PFSK-1 (cell line): ENCODE measurements around the gene PLEKHN1.

Experiments
- FOXP2 ChIP-seq: optimal IDR thresholded peaks from 2 replicates; pipeline ENCODE3; 2011; ENCODE audit warnings: borderline replicate concordance, control low read depth, inconsistent platforms; ENCODE audit not compliant: insufficient read depth; ENCODE audit errors: extremely low read length, extremely low read depth
- POLR2AphosphoS5 ChIP-seq: IDR thresholded peaks from 2 replicates; pipeline ENCODE4 v1.6.1; 2012; ENCODE audit warnings: low read depth, mild to moderate bottlenecking, control low read depth, low read length, moderate library complexity
- SIN3A ChIP-seq: IDR thresholded peaks from 2 replicates; pipeline ENCODE4 v1.6.1; 2012; ENCODE audit warnings: mild to moderate bottlenecking, low read length, moderate library complexity, borderline replicate concordance; ENCODE audit not compliant: insufficient read depth
- TAF1 ChIP-seq: IDR thresholded peaks from 2 replicates; pipeline ENCODE4 v1.6.1; 2012; ENCODE audit warnings: low read length, control low read depth, borderline replicate concordance; ENCODE audit not compliant: insufficient read depth
- TF ChIP-seq, protein P1 (sequence below), 2 experiments: IDR thresholded peaks; 2 replicates each; pipeline versions ENCODE4 v1.6.1 to v1.8.0; 2011 to 2012; ENCODE audit warnings: low read depth in 2 of 2, low read length in 2 of 2, control low read depth in 1 of 2, inconsistent platforms in 1 of 2, mild to moderate bottlenecking in 1 of 2, moderate library complexity in 1 of 2; ENCODE audit not compliant: insufficient read depth in 1 of 2

The PLEKHN1 gene

DNA sequence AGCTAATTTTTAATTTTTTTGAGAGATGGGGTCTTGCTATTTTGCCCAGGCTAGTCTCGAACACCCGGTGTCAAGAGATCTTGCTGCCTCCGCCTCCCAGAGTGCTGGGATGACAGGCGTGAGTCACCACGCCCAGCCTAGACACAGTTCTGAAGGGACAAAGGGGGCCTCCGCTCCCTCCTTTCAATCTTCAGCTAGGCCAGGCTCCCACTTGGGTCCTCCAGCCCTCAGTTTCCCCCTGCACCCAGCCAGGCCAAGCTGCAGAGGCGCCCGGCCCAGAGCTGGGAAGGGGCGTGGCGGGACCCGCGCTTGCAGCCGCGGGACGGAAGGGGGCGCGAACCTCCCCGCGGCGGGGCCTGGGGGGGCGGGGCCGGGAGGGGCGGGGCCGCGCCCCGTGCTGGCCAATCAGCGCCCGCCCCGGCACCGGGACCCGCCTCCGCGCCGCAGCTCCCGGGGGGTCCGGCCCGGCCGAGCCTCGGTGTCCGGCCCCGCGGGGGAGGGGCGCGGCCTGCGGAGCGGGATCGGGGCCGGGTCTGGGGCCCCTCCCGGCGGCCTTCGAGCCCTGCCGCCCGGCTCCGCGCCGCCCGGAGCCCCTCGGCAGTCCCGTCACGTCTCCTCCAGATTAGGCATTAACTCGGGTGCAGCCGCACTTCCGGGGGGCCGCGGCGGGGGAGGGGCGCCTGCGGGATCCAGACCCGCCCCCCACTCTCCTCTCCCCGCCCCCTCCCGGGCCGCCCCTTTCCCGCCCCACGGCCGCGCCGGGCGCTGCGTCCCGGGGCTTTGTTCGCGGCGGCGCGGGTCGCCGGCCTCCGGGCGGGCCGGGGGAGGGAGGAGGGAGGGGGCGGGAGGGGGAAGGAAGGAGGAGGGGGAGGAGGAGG is 53.1 kb downstream of the PLEKHN1 start:
- no peak for TF ChIP-seq SIN3A
- TF ChIP-seq POLR2AphosphoS5 = 0 out of 2 replicates have a peak, but pooled peaks have one; percentile 6

DNA sequence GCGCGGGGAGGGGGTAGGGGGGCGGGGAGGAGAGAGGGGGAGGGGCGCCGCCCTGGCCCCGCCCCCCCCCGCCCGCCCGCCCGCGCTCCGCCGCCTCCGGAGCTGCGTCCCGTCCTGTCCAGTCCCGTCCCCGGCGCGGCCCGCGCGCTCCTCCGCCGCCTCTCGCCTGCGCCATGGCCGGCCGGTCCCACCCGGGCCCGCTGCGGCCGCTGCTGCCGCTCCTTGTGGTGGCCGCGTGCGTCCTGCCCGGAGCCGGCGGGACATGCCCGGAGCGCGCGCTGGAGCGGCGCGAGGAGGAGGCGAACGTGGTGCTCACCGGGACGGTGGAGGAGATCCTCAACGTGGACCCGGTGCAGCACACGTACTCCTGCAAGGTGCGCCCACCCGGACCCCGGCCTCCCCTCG is 53.7 kb downstream of the PLEKHN1 start, which contains the start of gene AGRN:
Gene AGRN, plus strand, starts transcription at position 121 of the 405 bp plus-strand sequence. Its CDS starts 53 bp downstream, at position 174.
- TF ChIP-seq FOXP2 (no peak), SIN3A (no peak), TAF1 (no peak), POLR2AphosphoS5 (no peak)
- TF ChIP-seq, protein P1, sequence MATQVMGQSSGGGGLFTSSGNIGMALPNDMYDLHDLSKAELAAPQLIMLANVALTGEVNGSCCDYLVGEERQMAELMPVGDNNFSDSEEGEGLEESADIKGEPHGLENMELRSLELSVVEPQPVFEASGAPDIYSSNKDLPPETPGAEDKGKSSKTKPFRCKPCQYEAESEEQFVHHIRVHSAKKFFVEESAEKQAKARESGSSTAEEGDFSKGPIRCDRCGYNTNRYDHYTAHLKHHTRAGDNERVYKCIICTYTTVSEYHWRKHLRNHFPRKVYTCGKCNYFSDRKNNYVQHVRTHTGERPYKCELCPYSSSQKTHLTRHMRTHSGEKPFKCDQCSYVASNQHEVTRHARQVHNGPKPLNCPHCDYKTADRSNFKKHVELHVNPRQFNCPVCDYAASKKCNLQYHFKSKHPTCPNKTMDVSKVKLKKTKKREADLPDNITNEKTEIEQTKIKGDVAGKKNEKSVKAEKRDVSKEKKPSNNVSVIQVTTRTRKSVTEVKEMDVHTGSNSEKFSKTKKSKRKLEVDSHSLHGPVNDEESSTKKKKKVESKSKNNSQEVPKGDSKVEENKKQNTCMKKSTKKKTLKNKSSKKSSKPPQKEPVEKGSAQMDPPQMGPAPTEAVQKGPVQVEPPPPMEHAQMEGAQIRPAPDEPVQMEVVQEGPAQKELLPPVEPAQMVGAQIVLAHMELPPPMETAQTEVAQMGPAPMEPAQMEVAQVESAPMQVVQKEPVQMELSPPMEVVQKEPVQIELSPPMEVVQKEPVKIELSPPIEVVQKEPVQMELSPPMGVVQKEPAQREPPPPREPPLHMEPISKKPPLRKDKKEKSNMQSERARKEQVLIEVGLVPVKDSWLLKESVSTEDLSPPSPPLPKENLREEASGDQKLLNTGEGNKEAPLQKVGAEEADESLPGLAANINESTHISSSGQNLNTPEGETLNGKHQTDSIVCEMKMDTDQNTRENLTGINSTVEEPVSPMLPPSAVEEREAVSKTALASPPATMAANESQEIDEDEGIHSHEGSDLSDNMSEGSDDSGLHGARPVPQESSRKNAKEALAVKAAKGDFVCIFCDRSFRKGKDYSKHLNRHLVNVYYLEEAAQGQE (IDR thresholded peaks at IDR 0.05; ENCODE audit: insufficient read depth in 1 of 2, low read depth in 2 of 2, low read length in 2 of 2) = no peak

DNA sequence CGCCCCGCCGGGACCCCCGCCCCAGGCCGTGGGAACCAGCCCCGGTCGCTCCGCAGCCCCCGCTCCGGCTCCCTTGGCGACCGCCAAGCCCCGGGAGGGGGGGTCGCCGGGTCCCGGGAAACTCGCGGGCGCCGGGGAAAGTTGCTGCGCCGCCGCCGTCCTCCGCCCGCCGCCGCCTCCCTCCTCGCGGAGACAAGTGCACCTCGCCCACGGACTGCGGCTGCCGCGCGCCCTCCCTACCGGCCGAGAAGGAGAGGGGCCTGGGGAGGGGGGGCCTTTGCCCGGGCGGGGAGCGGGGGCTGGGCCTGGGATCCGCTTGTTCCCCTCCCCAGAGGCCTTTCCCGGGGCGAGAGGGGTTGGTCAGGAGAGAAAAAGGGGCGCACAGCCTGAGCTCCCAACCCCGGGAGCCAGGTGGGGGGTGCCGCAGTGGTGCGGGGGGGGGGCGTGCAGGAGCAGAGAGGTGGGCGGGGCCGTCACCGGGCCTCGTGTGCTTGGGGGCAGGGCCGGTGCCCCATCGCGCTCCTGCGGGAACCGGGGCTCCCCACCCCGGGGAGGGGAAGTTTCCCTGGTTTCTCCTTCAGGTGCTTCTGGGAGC is 54.2 kb downstream of the PLEKHN1 start:
- TF ChIP-seq, protein P1 (IDR thresholded peaks at IDR 0.05; ENCODE audit: insufficient read depth in 1 of 2, low read depth in 2 of 2, low read length in 2 of 2) = no peak

DNA sequence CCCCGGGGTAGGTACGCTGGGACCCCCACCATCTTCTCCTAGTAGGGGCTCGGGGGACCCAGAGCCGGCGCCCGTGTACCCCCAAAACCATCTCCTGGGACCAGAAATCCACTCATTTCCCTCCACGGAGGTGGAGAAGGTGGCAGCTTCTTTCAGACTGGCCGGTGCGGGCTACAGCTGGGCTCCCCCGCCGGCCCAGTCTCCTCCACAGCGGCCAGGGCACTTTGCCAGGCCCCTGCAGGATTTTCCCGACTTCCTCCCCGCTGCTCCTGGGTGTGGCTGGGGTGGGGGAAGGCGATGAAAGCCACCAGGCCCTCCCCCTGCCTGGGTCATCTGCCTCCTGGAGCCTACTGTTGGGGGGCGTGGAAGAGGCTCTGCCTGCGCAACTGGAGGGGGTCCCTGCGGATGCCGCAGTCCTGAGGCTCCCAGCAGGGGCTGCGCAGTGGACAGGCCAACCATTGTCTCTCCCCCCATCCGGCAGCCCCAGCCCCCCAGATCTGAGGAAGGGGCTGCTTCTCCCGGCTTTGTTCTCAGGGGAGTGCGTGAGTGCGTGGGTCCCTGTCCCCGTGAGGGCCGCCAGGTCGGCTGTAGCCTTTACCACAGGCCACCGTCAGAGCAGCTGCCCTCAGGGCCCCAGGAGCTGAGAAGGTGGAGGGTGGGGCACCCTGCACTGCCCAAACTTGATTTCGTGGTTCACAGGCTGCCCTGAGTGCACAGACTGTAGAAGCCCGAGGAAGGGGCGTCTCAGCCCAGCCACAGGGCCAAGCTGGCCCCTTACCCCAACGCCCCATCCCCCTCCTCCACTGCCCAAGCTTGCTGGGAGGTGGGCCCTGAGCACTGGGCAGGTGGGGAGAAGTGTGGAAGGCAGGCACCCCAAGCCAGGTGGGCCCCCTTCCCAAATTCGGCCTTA is 55.0 kb downstream of the PLEKHN1 start:
- TF ChIP-seq POLR2AphosphoS5 (peak; percentile 53; the same call in 1 of the 2 replicates), TAF1 (no peak), FOXP2 (peak; percentile 29), SIN3A (peak; percentile 32; the same call in 1 of the 2 replicates)
- TF ChIP-seq, protein P1 (IDR thresholded peaks at IDR 0.05; ENCODE audit: insufficient read depth in 1 of 2, low read depth in 2 of 2, low read length in 2 of 2) = no peak

DNA sequence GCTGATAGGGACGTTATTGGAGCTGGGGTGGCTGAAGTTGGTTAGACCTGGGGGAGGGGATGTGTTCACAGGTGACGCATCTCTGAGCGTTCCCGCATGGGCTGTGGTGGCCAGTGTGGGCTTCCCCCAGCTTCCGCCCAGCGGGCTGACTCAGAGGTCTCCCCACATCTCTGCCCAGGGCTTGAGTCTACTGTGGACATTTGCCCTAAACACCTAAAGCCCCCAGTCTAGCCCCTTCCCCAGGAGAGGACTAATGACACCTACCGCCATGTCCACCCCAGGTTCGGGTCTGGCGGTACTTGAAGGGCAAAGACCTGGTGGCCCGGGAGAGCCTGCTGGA is 55.6 kb downstream of the PLEKHN1 start:
- no peak for TF ChIP-seq FOXP2
- TF ChIP-seq, protein P1 (IDR thresholded peaks at IDR 0.05; ENCODE audit: insufficient read depth in 1 of 2, low read depth in 2 of 2, low read length in 2 of 2) = no peak
- no peak for TF ChIP-seq SIN3A
- TF ChIP-seq TAF1 = no peak
- TF ChIP-seq POLR2AphosphoS5 = no peak
